NCI-H526 (cell line): ENCODE measurements around the gene PHC2.

Experiments
- DNase-seq, 2 experiments: peaks; one replicate each; lab custom pipeline; 2025; lab: John Stamatoyannopoulos, UW

The PHC2 gene

DNA sequence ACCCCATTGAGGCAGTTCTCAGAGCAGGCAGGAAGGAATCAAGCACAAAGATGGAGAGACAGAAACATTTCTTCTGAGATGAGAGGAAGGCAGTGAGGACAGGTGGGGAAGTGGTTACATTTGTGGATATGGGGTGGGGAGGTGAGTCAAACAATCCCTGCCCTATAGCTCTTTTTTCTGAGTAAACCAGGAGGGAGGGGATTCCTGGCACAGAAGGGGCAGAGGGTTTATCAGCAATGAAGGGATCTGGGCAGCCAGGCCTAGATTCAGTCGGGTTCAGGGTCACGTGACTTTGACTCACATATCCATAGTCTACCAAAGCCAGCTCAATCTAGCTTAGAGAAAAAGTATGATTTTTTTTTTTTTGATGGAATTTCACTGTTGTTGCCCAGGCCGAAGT is 15.7 kb upstream of the PHC2 start:
- no peak for DNase-seq

DNA sequence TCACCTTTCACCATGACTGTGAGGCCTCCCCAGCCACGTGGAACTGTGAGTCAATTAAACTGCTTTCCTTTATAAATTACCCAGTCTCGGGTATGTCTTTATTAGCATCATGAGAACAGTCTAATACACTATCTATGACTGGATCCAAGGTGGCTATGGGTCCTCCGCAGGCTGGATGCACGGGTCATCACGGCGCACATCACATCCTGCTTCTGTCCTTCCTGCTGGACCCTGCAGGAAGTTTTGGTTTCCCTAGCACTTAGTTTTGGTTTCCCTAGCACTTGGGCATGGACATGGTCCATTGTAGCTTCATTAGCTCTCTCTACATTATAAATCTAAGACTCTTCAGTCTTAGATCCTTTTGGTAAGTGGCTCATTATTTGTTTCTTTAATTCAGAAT is 14.2 kb upstream of the PHC2 start:
- no peak for DNase-seq

DNA sequence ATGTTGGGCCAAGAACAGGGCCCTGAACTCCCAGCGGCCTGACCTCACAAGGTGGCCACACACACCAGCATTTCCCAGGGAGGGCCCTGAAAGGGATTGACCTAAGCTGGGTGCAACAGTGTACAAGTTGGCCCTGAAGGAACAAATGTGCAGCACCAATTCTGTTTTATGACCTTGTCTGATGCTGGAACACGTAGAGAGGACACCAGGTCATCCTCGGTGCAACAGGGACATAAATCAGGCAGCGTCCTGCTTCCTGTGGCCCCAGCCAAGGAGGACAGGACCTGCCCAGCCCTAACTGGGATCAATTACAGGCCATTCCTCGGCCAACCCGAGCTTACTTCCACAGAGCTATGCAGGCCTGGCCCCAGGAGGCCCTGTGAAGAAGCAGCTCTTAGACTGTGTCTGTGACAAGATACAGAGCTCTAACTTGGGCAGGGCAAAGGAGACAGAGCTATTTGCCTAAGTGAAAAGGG is 12.8 kb upstream of the PHC2 start:
- no peak for DNase-seq

DNA sequence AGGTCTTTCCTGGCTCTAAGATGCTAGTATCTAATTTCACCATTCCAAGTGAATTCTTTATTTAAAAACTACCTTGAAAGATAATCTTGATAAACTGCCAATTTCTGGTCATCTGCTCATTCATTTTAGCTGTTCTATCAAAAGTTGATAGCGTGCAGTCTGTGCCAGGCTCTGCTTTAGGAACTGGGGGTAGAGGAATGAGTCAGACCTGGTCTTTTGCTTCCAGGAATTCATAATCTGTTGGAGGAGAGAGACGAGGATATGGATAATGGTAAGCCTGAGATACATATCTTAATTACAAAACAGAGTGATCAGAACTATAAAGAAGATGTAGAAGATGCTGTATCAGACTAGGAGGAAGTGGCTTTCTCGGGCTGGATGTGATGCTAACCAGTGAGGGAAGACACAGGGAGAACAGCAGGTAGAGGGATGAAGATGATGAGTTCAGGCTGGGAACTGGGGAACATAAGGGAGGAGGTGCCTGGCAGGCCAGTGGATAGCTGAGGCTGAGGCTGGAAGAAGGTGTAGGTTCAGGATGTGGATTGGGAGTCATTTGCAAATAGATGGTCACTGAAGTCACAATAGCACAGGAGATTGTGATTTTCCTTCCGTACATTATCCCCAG is 12.3 kb upstream of the PHC2 start:
- no peak for DNase-seq

DNA sequence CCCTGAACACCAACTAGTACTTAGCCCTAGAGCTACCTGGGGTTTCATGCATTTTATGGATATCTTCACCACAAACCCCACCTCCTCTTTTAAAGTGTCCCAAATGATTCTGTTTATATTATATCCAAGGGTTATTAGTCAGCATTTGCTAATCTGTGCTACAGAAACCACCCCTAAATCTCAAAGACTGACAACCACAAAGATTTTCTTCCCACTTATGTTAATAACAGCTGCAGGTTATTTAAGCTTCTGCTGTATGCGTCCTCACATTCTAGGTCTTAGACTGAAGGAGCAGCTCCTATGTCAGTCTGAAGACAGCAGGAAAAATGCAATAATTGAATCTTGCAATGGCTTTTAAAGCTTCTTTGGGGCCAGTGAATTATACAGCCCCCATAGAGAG is 11.2 kb upstream of the PHC2 start:
- no peak for DNase-seq

DNA sequence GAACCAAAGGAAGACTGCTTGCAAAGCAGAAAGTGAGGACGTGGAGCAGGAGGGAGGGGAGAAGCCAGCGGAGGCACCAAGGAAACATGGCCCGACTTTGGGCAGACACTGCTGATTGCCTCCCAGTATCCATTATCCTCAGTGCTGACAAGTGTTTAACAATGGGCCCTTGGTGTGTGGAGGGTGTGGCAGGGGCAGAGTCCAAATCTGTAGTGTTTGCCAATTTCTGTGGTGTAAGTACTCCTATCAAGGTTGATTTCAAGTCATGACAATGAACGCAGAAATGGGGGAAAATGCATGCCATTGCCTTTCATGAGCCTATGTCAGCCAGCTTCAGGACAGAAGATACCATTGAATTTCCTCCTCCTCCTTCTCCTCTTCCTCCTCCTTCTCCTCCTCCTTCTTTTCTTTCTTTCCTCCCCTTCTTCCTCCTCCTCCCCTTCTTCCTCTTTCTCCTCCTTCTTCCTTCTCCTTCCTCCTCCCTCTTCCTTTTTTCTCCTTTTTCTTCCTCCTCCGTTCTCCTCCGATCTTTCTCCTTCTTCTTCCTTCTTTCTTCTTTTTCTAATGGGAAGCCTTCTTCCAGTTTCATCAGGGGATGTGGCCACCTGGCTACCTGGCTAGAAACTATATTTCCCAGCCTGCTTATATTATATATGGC is 10.3 kb upstream of the PHC2 start:
- peak in 1 of 2 experiments; percentile 12 for DNase-seq

DNA sequence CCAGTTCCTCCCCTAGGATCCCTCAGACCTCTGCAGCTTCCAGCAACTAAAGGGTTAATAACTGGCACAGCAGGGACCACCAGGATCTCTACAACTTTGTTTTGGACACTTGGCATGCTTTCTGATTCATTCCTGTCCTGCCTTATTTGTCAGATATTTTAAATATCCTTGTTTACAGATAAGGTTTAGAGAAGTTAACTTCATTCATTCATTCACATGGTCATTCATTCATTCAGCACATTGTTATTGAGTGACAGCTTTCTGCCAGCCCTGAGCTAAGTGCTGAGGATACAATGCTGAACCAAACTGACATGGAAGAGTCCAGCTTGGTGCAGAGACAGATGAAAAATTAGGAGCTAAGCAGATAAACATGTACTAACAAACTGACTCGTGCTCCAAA is 8.8 kb upstream of the PHC2 start:
- no peak for DNase-seq

DNA sequence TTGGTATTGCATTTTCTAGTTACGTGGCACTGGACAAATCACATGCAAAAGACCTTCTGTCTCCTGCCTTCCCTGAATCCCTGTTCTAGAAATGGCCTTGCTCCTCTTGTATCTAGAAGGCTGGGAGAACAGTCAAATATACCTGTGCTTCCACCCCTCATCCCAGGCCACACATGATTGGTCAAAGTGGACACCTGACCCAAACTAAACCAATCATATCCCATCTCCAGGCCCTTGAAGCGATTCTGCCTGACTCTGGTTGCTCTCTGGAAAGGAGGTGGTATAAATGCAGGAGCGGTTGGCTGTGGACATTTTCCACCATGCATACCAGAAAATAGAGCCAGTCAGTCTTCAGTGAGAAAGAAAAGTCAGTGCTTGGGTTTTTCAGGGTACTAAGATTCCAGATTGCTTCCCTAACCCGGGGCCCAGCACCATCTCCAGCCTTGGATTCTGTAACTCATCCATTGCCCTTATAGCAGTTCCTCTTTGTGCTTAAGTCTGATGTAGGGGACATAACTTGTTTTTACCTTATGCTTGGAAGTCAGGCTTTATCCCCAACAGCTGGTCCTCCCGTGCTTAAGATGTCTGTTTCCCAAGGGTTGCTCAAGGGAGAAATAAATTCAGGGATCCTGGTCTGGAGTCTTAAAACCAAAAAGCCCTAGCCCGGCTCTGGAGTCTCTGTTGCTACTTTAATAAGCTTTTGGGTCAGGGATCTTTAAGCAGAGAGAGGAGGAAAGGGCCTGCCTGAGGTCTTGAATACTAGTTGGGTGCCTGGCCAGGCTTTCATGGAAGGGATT is 7.7 kb upstream of the PHC2 start:
- no peak for DNase-seq

DNA sequence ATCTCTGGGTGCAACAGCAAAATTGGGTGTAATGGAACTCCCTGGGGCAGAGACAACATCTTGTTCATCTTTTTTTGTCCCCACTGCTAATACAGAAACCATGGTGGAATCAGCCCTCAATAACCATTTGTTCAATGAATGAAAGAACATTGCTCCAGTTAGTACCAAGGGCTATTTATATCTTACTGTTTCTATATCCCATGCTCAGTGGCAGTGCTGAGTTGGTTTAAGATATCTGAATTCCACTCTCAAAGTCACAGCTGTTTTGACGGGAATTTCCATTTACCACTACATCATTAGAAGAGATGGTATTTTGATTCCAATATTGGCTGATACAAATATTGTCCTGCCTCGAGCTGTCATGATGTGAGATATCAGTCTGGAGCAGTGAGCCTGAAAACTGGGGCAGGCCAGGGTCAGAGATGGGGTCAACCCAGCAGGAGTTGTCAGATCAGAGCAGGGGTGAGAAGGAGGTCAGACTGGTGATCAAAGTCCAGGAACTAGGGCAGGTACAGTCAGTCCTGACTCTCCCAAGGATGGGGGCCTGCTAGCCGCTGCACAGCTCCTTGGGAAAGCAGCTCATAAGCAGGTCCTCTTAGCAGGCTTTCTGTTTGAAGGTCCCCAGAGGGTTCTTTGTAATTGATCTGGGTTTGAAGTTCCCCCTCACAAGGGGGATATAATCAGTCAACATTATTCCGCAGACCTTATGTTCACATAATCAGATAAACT is 5.8 kb upstream of the PHC2 start:
- no peak for DNase-seq

DNA sequence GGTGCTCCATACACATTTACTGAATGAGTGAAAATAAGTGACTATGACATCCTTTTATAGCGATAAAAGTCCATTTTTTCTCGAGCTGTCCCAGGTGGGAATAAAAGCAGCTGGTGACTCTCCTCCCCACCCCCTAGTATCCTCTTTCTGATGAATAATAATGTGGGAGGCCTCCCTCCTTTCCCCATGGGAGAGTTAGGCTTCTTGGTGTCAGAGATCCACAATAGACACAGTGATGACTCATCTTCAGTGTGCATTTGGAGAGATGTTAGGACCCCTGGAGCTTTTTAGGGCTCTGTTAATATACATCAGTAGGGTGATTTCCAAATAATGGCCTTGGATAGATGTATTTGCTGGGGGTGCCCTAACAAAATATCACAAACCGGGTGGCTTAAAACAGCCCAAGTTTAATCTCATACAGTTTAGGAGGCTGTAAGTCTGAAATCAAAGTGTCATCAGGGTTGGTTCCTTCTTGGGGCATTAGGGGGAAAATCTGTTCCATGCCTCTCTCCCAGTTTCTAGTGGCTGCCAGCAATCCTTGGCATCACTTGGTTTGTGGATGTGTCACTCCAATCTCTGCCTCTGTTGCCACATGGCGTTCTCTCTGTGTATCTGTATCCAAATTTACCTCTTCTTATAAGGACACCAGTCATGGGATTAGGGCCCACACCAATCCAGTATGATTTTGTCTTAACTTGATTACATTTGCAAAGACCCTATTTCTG is 4.4 kb upstream of the PHC2 start:
- DNase-seq = peak in 1 of 2 experiments; percentile 36

DNA sequence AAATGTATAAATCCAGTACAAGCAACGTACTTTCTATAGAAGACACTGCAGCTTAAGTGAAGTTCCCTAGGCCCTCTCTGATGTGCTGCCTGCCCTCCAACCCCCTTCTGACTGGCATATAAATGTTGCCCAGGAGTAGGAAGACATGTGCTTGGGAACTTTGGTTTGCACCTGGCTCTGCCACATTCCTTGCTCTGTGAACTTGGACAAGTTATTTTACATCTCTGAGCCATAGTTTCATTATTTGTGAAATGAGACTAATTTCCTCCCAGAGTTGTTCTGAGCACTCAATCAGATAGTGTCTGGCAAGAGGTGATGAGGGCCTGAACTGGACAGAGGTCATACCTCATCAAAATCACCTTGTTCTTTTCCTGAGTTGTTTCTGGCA is 3.5 kb upstream of the PHC2 start:
- no peak for DNase-seq

DNA sequence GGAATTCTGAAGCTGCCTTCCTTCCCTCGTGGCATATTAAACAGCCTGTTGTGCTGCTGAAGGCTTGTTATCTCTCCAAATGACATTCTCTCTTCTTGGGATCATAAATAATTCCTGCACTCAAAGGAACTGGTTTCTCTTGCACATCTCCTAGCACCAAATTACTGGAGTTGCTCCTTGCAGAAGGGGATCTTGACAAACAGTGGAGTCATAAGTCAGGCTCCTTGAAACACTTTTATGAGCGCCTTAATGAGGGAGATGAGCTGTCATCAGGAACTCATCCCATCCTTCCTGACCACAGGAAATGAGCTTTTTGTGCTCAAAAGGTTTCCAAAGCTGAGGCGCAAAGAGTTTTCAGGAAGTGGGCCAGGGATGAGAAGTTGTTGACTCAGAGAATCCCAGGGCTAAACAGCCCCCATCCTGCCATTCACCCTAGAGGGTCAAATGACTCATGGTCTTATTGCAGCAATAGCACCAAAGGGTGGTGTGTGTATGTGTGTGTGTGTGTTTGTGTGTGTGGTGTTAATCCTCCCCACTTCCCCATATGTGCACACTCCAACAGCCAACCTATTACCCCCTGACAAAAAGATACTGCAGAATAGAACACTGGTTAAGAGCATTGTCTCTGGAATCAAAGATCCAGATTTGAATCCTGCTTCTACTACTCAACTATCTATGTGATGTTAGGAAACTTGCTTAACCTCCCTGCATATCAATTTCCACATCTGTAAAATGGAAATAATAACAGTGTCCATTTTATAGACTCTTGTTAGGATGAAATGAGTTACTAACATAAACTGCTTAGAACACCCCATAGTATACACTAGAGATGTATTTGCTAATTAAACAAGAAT is 2.8 kb upstream of the PHC2 start:
- no peak for DNase-seq

DNA sequence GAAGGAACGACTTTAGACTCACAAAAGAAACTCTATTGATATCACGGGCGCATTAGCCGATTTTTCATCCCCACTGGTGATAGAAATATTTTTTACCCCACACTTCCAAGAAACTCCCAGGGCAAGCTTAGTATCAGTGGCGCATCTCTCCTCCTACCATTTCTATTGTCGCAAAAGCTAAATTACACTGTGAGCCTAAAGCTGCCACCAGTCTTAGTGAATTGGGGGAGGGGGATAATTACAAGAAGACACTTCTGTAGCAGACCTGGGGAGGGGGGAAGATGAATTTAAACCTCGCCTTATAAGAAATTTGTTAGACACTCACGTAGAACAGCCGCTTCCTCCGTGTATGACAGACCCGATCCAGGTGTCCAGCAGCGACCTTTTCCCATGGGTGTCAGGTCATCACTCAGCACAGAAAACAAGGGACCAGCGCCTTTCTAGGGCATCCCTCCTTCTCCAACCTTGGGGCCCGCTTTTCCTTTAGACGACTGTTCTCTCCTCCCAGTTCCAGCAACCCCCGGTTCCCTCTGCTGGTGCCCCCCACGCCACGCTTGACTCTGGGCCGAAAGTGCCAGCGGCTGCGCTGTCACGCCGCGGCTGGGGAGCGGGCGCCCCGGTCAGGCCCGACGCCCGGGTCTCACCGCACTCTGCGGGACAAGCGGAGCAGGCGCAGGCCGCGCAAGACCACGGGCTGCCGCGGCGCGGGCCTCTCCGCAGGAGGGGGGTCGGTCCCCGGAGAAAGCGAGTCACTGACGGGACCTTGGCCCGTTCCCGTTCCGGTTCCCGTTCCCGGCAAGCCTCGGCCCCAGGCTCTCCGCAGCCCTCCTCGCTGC is 821 bp downstream of the PHC2 start:
- peak in 1 of 2 experiments; percentile 66 for DNase-seq

DNA sequence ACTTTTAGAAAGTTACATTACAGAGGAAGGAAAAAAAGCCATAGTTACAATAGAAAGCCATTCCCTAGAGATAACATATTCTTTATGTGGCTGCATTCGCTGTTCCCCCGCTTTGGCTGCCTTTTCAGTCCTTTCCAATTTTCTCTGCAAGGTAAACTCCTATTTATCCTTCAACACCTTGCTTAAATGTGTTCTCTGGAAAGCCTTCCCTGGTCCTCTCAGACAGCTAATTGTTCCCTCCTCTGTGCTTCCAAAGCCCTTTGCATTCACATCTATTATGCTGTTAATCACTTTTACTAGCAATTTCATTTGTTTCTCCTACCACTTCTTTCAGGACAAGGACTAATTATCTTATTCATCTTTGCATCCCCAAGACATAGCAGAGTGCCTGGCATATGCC is 1.6 kb downstream of the PHC2 start:
- no peak for DNase-seq

DNA sequence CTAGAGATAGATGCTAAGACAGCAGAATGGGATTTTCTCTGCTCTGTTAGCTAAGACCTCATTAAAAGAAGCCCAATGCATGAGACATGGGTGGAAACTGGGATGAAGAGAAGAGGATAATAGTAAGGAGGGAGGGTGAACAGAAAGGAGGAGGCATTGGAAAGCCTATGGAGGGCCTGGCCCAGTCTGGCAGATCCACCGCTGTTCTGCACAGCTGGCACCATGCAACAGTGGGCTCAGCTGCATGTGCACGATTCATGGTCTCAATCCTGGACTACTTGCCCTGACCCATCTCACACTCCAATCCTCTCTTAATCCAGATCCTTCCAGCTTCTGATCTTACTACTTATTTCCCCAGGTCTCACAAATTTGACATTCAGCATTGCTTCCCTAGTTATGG is 2.2 kb downstream of the PHC2 start:
- DNase-seq = no peak

DNA sequence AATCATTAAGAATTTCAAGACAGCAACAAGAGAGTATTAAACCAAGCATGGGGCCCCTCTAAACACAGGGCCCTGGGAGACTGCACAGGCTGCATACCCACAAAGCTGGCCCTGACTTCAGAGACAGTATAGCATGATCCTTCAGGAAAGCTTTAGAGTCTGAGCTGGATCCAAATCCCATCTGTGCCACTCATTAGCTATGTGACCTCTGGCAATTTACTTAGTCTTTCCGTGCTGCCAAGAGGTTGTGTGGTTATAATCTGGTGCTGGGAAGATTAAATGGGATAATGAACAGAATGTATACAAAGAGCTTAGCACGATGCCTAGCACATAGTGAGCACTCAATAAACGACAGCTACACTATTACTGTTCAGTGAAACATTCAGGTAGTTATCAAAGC is 4.0 kb downstream of the PHC2 start:
- DNase-seq = no peak

DNA sequence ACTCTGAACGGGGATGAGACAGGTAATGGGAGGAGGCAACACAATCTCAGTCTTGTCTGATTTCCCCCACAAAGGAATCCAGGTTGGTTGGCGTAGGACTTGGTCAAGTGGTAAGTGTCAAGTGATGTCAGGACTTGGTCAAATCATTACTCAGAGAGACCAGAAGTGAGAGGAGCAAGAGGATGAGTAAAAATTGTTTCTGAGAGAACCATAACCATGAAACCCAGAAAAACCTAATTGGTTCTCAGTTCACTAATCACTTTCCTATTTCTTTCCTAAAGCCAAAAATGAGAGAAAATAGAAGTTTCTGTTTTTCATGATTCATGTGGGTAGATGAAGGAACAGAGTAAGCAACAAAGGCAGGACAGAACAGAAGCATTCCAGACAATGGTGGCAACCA is 5.0 kb downstream of the PHC2 start:
- no peak for DNase-seq

DNA sequence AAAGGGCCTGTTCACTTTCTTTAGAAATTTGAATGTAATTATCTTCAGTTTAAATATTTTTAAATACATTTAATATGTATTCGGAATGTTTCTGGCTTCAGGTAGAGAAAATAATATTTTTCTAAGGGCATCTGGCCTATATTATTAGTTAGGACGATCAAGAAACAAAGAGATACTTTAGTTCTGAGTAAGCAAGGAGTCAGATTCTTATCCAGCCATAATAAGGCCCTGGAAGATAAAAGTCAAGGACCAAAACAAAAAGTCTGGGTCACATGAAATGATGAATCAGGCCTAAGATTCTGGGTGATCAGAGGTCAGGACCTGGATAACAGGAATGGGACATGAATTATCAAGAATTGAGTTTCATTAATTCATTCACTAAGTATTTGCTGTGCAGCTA is 6.3 kb downstream of the PHC2 start:
- DNase-seq = no peak

DNA sequence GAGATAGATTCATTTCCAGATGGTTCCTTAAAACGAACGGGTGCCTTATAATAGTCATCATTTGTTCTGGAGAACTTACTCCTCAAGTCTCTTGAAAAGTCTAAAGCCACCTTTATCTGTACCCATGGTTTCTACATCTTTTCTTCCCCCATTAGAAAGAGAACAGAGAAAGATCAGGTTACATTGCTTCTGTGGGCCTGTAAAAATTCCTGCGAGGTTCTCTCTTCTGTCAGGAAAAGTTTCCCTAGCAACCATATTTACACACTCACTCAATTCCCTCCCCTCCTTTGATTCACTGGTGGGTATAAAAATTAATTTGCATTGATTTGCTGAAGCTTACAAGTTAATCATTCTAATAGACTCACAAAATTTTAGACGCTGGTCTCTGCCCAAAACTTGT is 6.7 kb downstream of the PHC2 start:
- DNase-seq = peak; percentile 85 to 86
